CD14-positive monocyte (primary cell): ENCODE measurements around the gene CTDSPL. TPM values are rescaled to one million over a fixed set of nuclear protein-coding genes. Genes with fewer than 3 reads are reported as not detected.

Experiments used
- DNase-seq, 3 donors: peaks; one replicate each; pipeline ENCODE4 v3.0.0-alpha.2; 2011 to 2022
- H2AFZ ChIP-seq: 2 replicates; pipeline ENCODE4 v1.6.0; 2012; ENCODE audit warnings: mild to moderate bottlenecking, low read depth, low read length, inconsistent platforms; ENCODE audit not compliant: insufficient read depth, poor library complexity, severe bottlenecking
- H3K27ac ChIP-seq, 2 donors: 1 replicate in 1 of 2; 2 replicates in 1 of 2; pipeline ENCODE4 v1.5.1; 2012 to 2013; ENCODE audit warnings: low read length in 2 of 2, control low read depth in 1 of 2, inconsistent platforms in 1 of 2, low read depth in 1 of 2, mild to moderate bottlenecking in 1 of 2
- H3K27me3 ChIP-seq, 2 donors: one replicate each; pipeline versions ENCODE4 v1.6.0 to v1.6.1; 2011 to 2013; ENCODE audit warnings: low read length in 2 of 2; ENCODE audit not compliant: control insufficient read depth in 2 of 2, insufficient read depth in 2 of 2
- H3K36me3 ChIP-seq, 2 donors: replicated peaks in 1 of 2; 1 replicate in 1 of 2; 2 replicates in 1 of 2; pipeline versions ENCODE4 v1.5.1 to v1.6.1; 2012 to 2013; ENCODE audit warnings: low read length in 2 of 2, control low read depth in 1 of 2, inconsistent platforms in 1 of 2, mild to moderate bottlenecking in 1 of 2; ENCODE audit not compliant: insufficient read depth in 2 of 2, control insufficient read depth in 1 of 2
- H3K4me1 ChIP-seq, 2 donors: 1 replicate in 1 of 2; 2 replicates in 1 of 2; pipeline versions ENCODE4 v1.5.1 to v1.6.1; 2012 to 2013; ENCODE audit warnings: low read length in 2 of 2, control low read depth in 1 of 2, inconsistent platforms in 1 of 2, mild to moderate bottlenecking in 1 of 2, moderate library complexity in 1 of 2; ENCODE audit not compliant: insufficient read depth in 2 of 2, control insufficient read depth in 1 of 2
- H3K4me2 ChIP-seq: replicated peaks from 2 replicates; pipeline ENCODE3; 2012; ENCODE audit warnings: low read length, moderate library complexity, mild to moderate bottlenecking; ENCODE audit not compliant: poor library complexity, severe bottlenecking; ENCODE audit errors: extremely low read depth
- H3K4me3 ChIP-seq, 3 experiments: fragments of 200-600 bp in 1 of 3; sonication (generic) in 1 of 3; replicated peaks in 1 of 3; 1 replicate in 2 of 3; 2 replicates in 1 of 3; pipeline ENCODE4 v1.5.1; 2011 to 2013; ENCODE audit warnings: low read length in 3 of 3, mild to moderate bottlenecking in 3 of 3, control low read depth in 2 of 3, low read depth in 2 of 3, inconsistent platforms in 1 of 3, moderate library complexity in 1 of 3
- H3K79me2 ChIP-seq: 2 replicates; pipeline ENCODE4 v1.6.0; 2012; ENCODE audit warnings: mild to moderate bottlenecking, control low read depth, inconsistent platforms, low read length, moderate library complexity; ENCODE audit not compliant: insufficient read depth
- H3K9ac ChIP-seq: 2 replicates; pipeline ENCODE4 v1.6.0; 2017; ENCODE audit warnings: low read length, mild to moderate bottlenecking; ENCODE audit not compliant: insufficient read depth, poor library complexity, severe bottlenecking
- H3K9me3 ChIP-seq, 2 donors: replicated peaks in 1 of 2; 1 replicate in 1 of 2; 2 replicates in 1 of 2; pipeline versions ENCODE4 v1.5.1 to v1.6.1; 2012 to 2013; ENCODE audit warnings: low read length in 2 of 2, control low read depth in 1 of 2; ENCODE audit not compliant: control insufficient read depth in 1 of 2, insufficient read depth in 1 of 2
- H4K20me1 ChIP-seq: 2 replicates; pipeline ENCODE4 v1.6.0; 2012; ENCODE audit warnings: mild to moderate bottlenecking, low read length, control low read depth, moderate library complexity; ENCODE audit not compliant: insufficient read depth
- H3K27ac Mint-ChIP-seq, 7 donors: one replicate each; pipeline ENCODE4 v1.8.0; 2020; ENCODE audit warnings: mild to moderate bottlenecking in 7 of 7, mixed read lengths in 7 of 7, moderate library complexity in 6 of 7, inconsistent platforms in 2 of 7
- H3K27me3 Mint-ChIP-seq, 3 donors: one replicate each; pipeline ENCODE4 v1.8.0; 2021 to 2022; ENCODE audit warnings: low read depth in 3 of 3, mild to moderate bottlenecking in 3 of 3, mixed read lengths in 3 of 3, moderate library complexity in 3 of 3, inconsistent platforms in 1 of 3
- H3K36me3 Mint-ChIP-seq, 2 donors: one replicate each; pipeline ENCODE4 v1.8.0; 2020; ENCODE audit warnings: mixed read lengths in 2 of 2, inconsistent platforms in 1 of 2, mild to moderate bottlenecking in 1 of 2
- H3K4me1 Mint-ChIP-seq: one replicate; pipeline ENCODE4 v1.8.0; 2020; ENCODE audit warnings: mild to moderate bottlenecking, mixed read lengths
- H3K4me3 Mint-ChIP-seq, 2 donors: one replicate each; pipeline ENCODE4 v1.8.0; 2020; ENCODE audit warnings: mild to moderate bottlenecking in 2 of 2, mixed read lengths in 2 of 2, moderate library complexity in 1 of 2
- H3K9me3 Mint-ChIP-seq, 7 donors: one replicate each; pipeline ENCODE4 v1.8.0; 2020 to 2022; ENCODE audit warnings: mixed read lengths in 7 of 7, mild to moderate bottlenecking in 6 of 7, moderate library complexity in 6 of 7, inconsistent platforms in 2 of 7
- WGBS: methylation state at CpG from one replicate; pipeline ENCODE4 v1.1.5; 2013; ENCODE audit warnings: missing lambda C conversion rate; ENCODE audit not compliant: insufficient coverage; 5-methylcytosine and 5-hydroxymethylcytosine counted together
- intact Hi-C, 2 donors: fragments of 100-400 bp; cut with micrococcal nuclease; formaldehyde crosslinking; loops; one replicate each; pipeline versions ENCODE4 v1.15.0 to v1.15.1; 2023
- polyA plus RNA-seq, 3 donors: library from polyadenylated mRNA; depleted of rRNA in 1 of 3; unstranded in 2 of 3; stranded (reverse) in 1 of 3; fragments of 300-500 nt in 2 of 3; fragments of >200 nt in 1 of 3; fragmentation: Illumina TruSeq in 2 of 3; gene quantifications; 1 replicate in 2 of 3; 2 replicates in 1 of 3; pipeline ENCODE4 v1.2.3, GENCODE V29; 2012 to 2021
- TF ChIP-seq, protein P1 (sequence below): fragments of 200-600 bp; IDR thresholded peaks from one replicate; pipeline ENCODE4 v1.8.0; 2022; ENCODE audit warnings: antibody characterized with exemption, mild to moderate bottlenecking

Gene CTDSPL
- polyA plus RNA-seq, 3 donors = 0.15 to 0.69 (median 0.33) TPM

DNA sequence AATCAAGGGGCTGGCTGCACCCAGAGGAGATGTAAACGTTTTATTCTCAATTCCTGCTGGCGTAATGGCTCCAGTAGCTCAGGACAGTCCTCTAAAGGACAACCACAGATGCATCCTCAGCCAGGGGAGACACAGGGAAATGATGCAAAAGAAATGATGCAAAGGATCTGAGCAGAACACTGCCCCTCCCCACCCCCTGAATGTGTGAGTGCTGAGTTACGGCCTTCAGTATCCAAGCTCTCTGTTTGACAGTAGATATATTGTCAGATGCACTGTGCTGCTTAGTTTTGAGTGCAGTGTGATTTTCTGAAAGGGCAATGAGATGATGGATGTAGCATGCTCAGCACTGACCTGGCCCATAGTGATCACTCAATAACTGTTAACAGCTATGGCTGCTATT is 41.4 kb upstream of the CTDSPL start:
- Histone ChIP-seq H3K4me1 (peaks cover 0 to 4% of the 10 kb centered on the region in 2 donors), H3K27ac (no peak overlapping the region), H4K20me1 (no peaks in the 10 kb centered on the region), H3K36me3 (no peaks in the 10 kb centered on the region), H2AFZ (no peak overlapping the region), H3K4me2 (no peak overlapping the region), H3K27me3 (no peaks in the 10 kb centered on the region), H3K4me3 (no peak overlapping the region), H3K79me2 (no peaks in the 10 kb centered on the region), H3K9ac (no peak overlapping the region), H3K9me3 (no peaks in the 10 kb centered on the region)
- Mint-ChIP-seq H3K9me3 (no peaks in the 10 kb centered on the region), H3K27me3 (peaks cover 0 to 2% (median 1%) of the 10 kb centered on the region in 3 donors), H3K36me3 (no peaks in the 10 kb centered on the region), H3K27ac (no peak overlapping the region), H3K4me3 (no peak overlapping the region), H3K4me1 (peaks cover 6% of the 10 kb centered on the region)
- TF ChIP-seq, protein P1, sequence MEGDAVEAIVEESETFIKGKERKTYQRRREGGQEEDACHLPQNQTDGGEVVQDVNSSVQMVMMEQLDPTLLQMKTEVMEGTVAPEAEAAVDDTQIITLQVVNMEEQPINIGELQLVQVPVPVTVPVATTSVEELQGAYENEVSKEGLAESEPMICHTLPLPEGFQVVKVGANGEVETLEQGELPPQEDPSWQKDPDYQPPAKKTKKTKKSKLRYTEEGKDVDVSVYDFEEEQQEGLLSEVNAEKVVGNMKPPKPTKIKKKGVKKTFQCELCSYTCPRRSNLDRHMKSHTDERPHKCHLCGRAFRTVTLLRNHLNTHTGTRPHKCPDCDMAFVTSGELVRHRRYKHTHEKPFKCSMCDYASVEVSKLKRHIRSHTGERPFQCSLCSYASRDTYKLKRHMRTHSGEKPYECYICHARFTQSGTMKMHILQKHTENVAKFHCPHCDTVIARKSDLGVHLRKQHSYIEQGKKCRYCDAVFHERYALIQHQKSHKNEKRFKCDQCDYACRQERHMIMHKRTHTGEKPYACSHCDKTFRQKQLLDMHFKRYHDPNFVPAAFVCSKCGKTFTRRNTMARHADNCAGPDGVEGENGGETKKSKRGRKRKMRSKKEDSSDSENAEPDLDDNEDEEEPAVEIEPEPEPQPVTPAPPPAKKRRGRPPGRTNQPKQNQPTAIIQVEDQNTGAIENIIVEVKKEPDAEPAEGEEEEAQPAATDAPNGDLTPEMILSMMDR = no peak
- intact Hi-C loops = no loop called here
- WGBS = 88% methylated on average over 2 of the region's 3 CpGs
- DNase-seq = no peak

DNA sequence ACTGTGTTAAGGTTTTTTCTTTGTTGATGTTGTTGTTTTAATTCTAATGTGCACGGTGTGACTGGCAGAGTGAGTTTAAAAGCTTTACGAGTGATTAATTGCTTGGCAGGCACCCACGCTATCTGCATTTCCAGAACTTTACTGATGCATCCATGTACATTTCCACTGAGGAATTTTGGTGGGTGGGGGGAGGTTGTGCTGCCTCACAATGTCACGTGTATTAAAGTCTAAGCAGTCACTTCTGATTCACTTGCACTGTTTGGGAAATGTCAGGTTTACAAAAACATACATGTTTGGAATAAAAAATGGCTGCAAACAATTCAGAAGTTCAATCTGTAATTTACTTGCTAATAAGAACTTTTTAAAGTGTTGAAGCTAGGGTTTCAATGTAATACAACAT is 38.5 kb upstream of the CTDSPL start:
- 90% methylated on average over 3 of the region's 4 CpGs for WGBS

More for the DNA sequence above, 38.5 kb upstream of the CTDSPL start:
- Histone ChIP-seq H3K27me3 (no peaks in the 10 kb centered on the region), H3K4me1 (peaks cover 0 to 4% of the 10 kb centered on the region in 2 donors), H2AFZ (no peak overlapping the region), H3K4me3 (no peak overlapping the region), H3K79me2 (no peaks in the 10 kb centered on the region), H3K36me3 (no peaks in the 10 kb centered on the region), H3K9me3 (no peaks in the 10 kb centered on the region), H3K9ac (no peak overlapping the region), H3K4me2 (no peak overlapping the region), H3K27ac (no peak overlapping the region), H4K20me1 (no peaks in the 10 kb centered on the region)
- Mint-ChIP-seq H3K36me3 (no peaks in the 10 kb centered on the region), H3K27ac (no peak overlapping the region), H3K27me3 (peaks cover 0 to 3% (median 0%) of the 10 kb centered on the region in 3 donors), H3K9me3 (peaks cover 0 to 2% (median 0%) of the 10 kb centered on the region in 7 donors), H3K4me1 (peaks cover 6% of the 10 kb centered on the region), H3K4me3 (no peak overlapping the region)
- TF ChIP-seq, protein P1 = no peak
- intact Hi-C loops = no loop called here
- no peak for DNase-seq
